Uterus (tissue), 4 donors: ENCODE measurements around the gene ATP8B3. TPM values are rescaled to one million over a fixed set of nuclear protein-coding genes. Genes with fewer than 3 reads are reported as not detected.

Experiments used
- DNase-seq, 2 donors: peaks; one replicate each; pipeline ENCODE4 v3.0.0-alpha.2; 2019 to 2020
- H3K27ac ChIP-seq, 2 donors: fragments of 200-600 bp; sonication (generic); 1 replicate in 1 of 2; 2 replicates in 1 of 2; pipeline ENCODE4 v1.5.1; 2016 to 2018
- H3K27me3 ChIP-seq, 2 donors: fragments of 200-600 bp; sonication (generic); one replicate each; pipeline ENCODE4 v1.5.1; 2018 to 2019; ENCODE audit warnings: control low read depth in 1 of 2
- H3K36me3 ChIP-seq, 2 donors: fragments of 200-600 bp; sonication (generic); one replicate each; pipeline ENCODE4 v1.5.1; 2019; ENCODE audit warnings: control low read depth in 1 of 2
- H3K4me1 ChIP-seq, 2 donors: fragments of 200-600 bp; sonication (generic); one replicate each; pipeline ENCODE4 v1.5.1; 2018 to 2019; ENCODE audit warnings: control low read depth in 1 of 2
- H3K4me3 ChIP-seq, 2 donors: fragments of 200-600 bp; sonication (generic); 1 replicate in 1 of 2; 2 replicates in 1 of 2; pipeline ENCODE4 v1.5.1; 2018 to 2019; ENCODE audit warnings: mild to moderate bottlenecking in 1 of 2
- H3K9me3 ChIP-seq, 2 donors: fragments of 200-600 bp; sonication (generic); one replicate each; pipeline ENCODE4 v1.5.1; 2019; ENCODE audit warnings: control low read depth in 1 of 2
- CTCF ChIP-seq, 4 experiments: fragments of 200-600 bp in 2 of 4; fragments of 450-650 bp in 2 of 4; sonication (generic) in 2 of 4; IDR thresholded peaks; one replicate each; pipeline ENCODE4 v1.5.1; 2016 to 2019; ENCODE audit warnings: antibody characterized with exemption in 4 of 4, mild to moderate bottlenecking in 2 of 4, moderate library complexity in 1 of 4
- POLR2A ChIP-seq, 2 donors: fragments of 450-650 bp; IDR thresholded peaks; one replicate each; pipeline ENCODE4 v1.6.1; 2016; ENCODE audit warnings: antibody characterized with exemption in 2 of 2, mild to moderate bottlenecking in 1 of 2, moderate library complexity in 1 of 2
- intact Hi-C: fragments of 100-400 bp; cut with DNase I; formaldehyde crosslinking; loops from one replicate; pipeline ENCODE4 v1.15.1; 2023; ENCODE audit warnings: low total_unique reads
- total RNA-seq, 4 donors: library from RNA; depleted of rRNA in 3 of 4; stranded (reverse); fragments of >200 nt in 3 of 4; gene quantifications; one replicate each; pipeline versions ENCODE4 v1.1.0 to v1.2.4, GENCODE V29; 2014 to 2023
- donor health status: DM: yes; HTN: yes; CAD: no.

The ATP8B3 gene
- total RNA-seq, 4 donors from 2014 or later: 1.0 to 3.3 (median 1.7) TPM; not detected in 1

- no peaks in the 10 kb centered on the region for H3K9me3 ChIP-seq
- no peak for DNase-seq
Measured at GRCh38 chr19:1807030-1807694, 4.9 kb downstream of the ATP8B3 start.

GRCh38 chr19:1806184-1807029 lies 5.7 kb downstream of the ATP8B3 start:
- Histone ChIP-seq H3K36me3 (no peaks in the 10 kb centered on the region), H3K9me3 (no peaks in the 10 kb centered on the region), H3K27ac (no peak overlapping the region), H3K27me3 (no peaks in the 10 kb centered on the region), H3K4me1 (no peaks in the 10 kb centered on the region), H3K4me3 (no peak overlapping the region)
- no peak for DNase-seq
- TF ChIP-seq CTCF (IDR thresholded peaks at IDR 0.05) (no peak), POLR2A (IDR thresholded peaks at IDR 0.05) (no peak)
- intact Hi-C loops: no loop called here

More at GRCh38 chr19:1807030-1807694, 4.9 kb downstream of the ATP8B3 start:
- Histone ChIP-seq H3K4me3 (no peak overlapping the region), H3K36me3 (no peaks in the 10 kb centered on the region), H3K27ac (no peak overlapping the region), H3K27me3 (no peaks in the 10 kb centered on the region), H3K4me1 (peaks cover 0 to 5% of the 10 kb centered on the region in 2 donors)
- intact Hi-C loops: no loop called here
- TF ChIP-seq CTCF (IDR thresholded peaks at IDR 0.05) (no peak), POLR2A (IDR thresholded peaks at IDR 0.05) (no peak)

- TF ChIP-seq CTCF (IDR thresholded peaks at IDR 0.05) (no peak), POLR2A (IDR thresholded peaks at IDR 0.05) (no peak)
- DNase-seq: no peak
- intact Hi-C loops: no loop called here
- no peaks in the 10 kb centered on the region for H3K36me3 ChIP-seq
- no peaks in the 10 kb centered on the region for H3K4me1 ChIP-seq
- no peaks in the 10 kb centered on the region for H3K9me3 ChIP-seq
- no peaks in the 10 kb centered on the region for H3K27me3 ChIP-seq
- H3K27ac ChIP-seq: no peak overlapping the region
- H3K4me3 ChIP-seq: no peak overlapping the region
Measured at GRCh38 chr19:1805401-1806183, 6.5 kb downstream of the ATP8B3 start.

GRCh38 chr19:1804858-1805257 lies 7.2 kb downstream of the ATP8B3 start:
- Histone ChIP-seq H3K27me3 (no peaks in the 10 kb centered on the region), H3K27ac (no peak overlapping the region), H3K4me1 (no peaks in the 10 kb centered on the region), H3K36me3 (no peaks in the 10 kb centered on the region), H3K4me3 (no peak overlapping the region), H3K9me3 (no peaks in the 10 kb centered on the region)
- no peak for TF ChIP-seq POLR2A (IDR thresholded peaks at IDR 0.05)
- no peak for TF ChIP-seq CTCF (IDR thresholded peaks at IDR 0.05)
- DNase-seq: no peak
- intact Hi-C loops: no loop called here
